Measurements from ENCODE around the gene AFAP1. TPM values are rescaled to one million over a fixed set of nuclear protein-coding genes. Genes with fewer than 3 reads are reported as not detected.
A peak's percentile ranks its signal among the peaks of the same experiment; 100 is the strongest.

The AFAP1 gene
- total and polyA plus RNA-seq, 2 donors (not counting 3 experiments of a cell fraction or from before 2014, with no cell fraction given): 32.3 to 103 TPM

DNA sequence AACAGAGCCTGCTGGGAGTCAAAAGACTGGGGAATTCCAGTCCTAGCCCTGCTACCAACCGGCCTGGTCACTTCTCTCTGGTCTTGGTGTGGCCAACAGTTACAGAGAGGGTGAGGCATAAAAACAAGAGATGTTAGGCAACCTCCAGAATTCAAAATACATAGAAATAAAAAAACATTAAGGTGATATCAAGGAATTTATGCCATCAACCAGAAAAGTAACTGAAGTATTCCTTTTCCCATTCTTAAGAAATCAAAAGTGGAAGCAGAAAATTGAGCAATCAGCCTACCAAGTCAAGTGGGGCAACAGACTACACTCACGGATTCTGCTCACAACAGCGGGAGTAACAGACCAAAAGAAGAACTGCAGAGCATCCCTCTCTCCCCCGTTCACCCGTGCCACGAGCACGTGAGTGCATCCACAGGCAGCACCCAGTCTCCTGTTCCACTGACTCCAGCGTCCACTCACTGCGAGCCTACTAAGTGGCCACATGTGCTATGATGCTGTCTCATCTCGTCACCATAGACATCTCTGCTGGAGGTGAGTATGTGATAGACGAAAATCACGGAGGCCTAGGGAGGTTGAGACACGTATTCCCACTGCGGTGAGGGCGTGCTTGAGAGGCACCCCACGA lies 29.3 kb downstream of the AFAP1 start:
- Histone ChIP-seq H3K9me1 (replicated peaks; ENCODE audit: control insufficient read depth, extremely low read depth, insufficient read depth, low read length) (peaks cover 4% of the 10 kb centered on the region), H3K9ac (replicated peaks; ENCODE audit: extremely low read depth, insufficient read depth, low read length) (no peak overlapping the region), H3K4me2 (ENCODE audit: insufficient read depth, low read length) (no peak overlapping the region), H4K20me1 (replicated peaks; ENCODE audit: control insufficient read depth, extremely low read depth, insufficient read depth, low read length) (peaks cover 8% of the 10 kb centered on the region), H3K27me3 (ENCODE audit: control insufficient read depth in 2 of 2, insufficient read depth in 2 of 2, low read length in 2 of 2) (no peaks in the 10 kb centered on the region), H3K4me1 (ENCODE audit: control insufficient read depth, extremely low read depth, insufficient read depth, low read length) (peaks cover 70% of the 10 kb centered on the region), H3K36me3 (ENCODE audit: control insufficient read depth in 2 of 2, extremely low read depth in 1 of 2, insufficient read depth in 2 of 2, low read length in 2 of 2) (no peaks in the 10 kb centered on the region), H3K4me3 (replicated peaks in 1 of 3; ENCODE audit: insufficient read depth in 1 of 3, low read depth in 1 of 3, low read length in 3 of 3) (no peak overlapping the region), H3K9me3 (replicated peaks; ENCODE audit: control insufficient read depth, insufficient read depth, low read length) (no peaks in the 10 kb centered on the region), H3K27ac (ENCODE audit: insufficient read depth, low read depth, low read length) (peak overlapping the region; percentile 49), H3K79me2 (ENCODE audit: control insufficient read depth, insufficient read depth, low read length) (peaks cover 100% of the 10 kb centered on the region), H2AFZ (ENCODE audit: low read depth, low read length) (no peak overlapping the region)
- FAIRE-seq (no peak), DNase-seq (ENCODE audit: low read depth, low spot score) (no peak)
- no TSS peak for BruUV-seq (replicated peaks)
- peak; percentile 21 for TF ChIP-seq POLR2A (IDR thresholded peaks at IDR 0.05; ENCODE audit: low read depth, low read length)
- no peak for TF ChIP-seq GATA2 (IDR thresholded peaks at IDR 0.05; ENCODE audit: insufficient read depth, insufficient read length, low read depth, low read length)
- intact Hi-C loops (cut with micrococcal nuclease): no loop called here
- dilution Hi-C loops (cut with MboI; ENCODE audit: extremely low pct_ligation_motif_present, low sequenced_read_pairs): no loop called here
- ChIA-PET POLR2A (interaction anchor here (2.0 kb wide), 1 partner anchor 28 kb away, joined by 8 read pairs; no protein-coding TSS in a partner anchor), CTCF (interaction anchor here (2.3 kb wide), 1 partner anchor 66 kb away, joined by 16 read pairs; no protein-coding TSS in a partner anchor)

- H4K20me1 ChIP-seq (replicated peaks; ENCODE audit: control insufficient read depth, extremely low read depth, insufficient read depth, low read length): peaks cover 8% of the 10 kb centered on the region
- DNase-seq (ENCODE audit: low read depth, low spot score) (no peak), FAIRE-seq (peak; percentile 42)
- H3K79me2 ChIP-seq (ENCODE audit: control insufficient read depth, insufficient read depth, low read length): peaks cover 100% of the 10 kb centered on the region
- H3K9ac ChIP-seq (replicated peaks; ENCODE audit: extremely low read depth, insufficient read depth, low read length): no peak overlapping the region
- H3K4me1 ChIP-seq (ENCODE audit: control insufficient read depth, extremely low read depth, insufficient read depth, low read length): peaks cover 78% of the 10 kb centered on the region
- peak overlapping the region; percentile 40 for H3K4me2 ChIP-seq (ENCODE audit: insufficient read depth, low read length)
- no peaks in the 10 kb centered on the region for H3K27me3 ChIP-seq (ENCODE audit: control insufficient read depth in 2 of 2, insufficient read depth in 2 of 2, low read length in 2 of 2)
- POLR2A ChIA-PET: interaction anchor here (1.3 to 2.0 kb wide), 2 partner anchors 29 to 30 kb away, joined by 3 to 8 read pairs; partner anchors contain the start of gene AFAP1
- peak overlapping the region; percentile 28 for H3K27ac ChIP-seq (ENCODE audit: insufficient read depth, low read depth, low read length)
- no peak overlapping the region for H3K4me3 ChIP-seq (replicated peaks in 1 of 3; ENCODE audit: insufficient read depth in 1 of 3, low read depth in 1 of 3, low read length in 3 of 3)
- no peak overlapping the region for H2AFZ ChIP-seq (ENCODE audit: low read depth, low read length)
- no peaks in the 10 kb centered on the region for H3K36me3 ChIP-seq (ENCODE audit: control insufficient read depth in 2 of 2, extremely low read depth in 1 of 2, insufficient read depth in 2 of 2, low read length in 2 of 2)
- intact Hi-C loops (cut with micrococcal nuclease) (no loop called here), dilution Hi-C loops (cut with MboI; ENCODE audit: extremely low pct_ligation_motif_present, low sequenced_read_pairs) (no loop called here)
- H3K9me3 ChIP-seq (replicated peaks; ENCODE audit: control insufficient read depth, insufficient read depth, low read length): no peaks in the 10 kb centered on the region
- CTCF ChIA-PET: interaction anchor here (0.9 to 2.3 kb wide), 5 partner anchors 40 to 107 kb away, joined by 3 to 16 read pairs (median 6); no protein-coding TSS in a partner anchor
- no peak for TF ChIP-seq FOS (IDR thresholded peaks at IDR 0.05; ENCODE audit: borderline replicate concordance, insufficient read depth, low read length)
- no TSS peak for BruUV-seq (replicated peaks)
- H3K9me1 ChIP-seq (replicated peaks; ENCODE audit: control insufficient read depth, extremely low read depth, insufficient read depth, low read length): peaks cover 4% of the 10 kb centered on the region
Observed at GRCh38 chr4:7909463-7910262, 30.0 kb downstream of the AFAP1 start.
